Activated CD8-positive, alpha-beta T cell treated with anti-CD3 and anti-CD28 coated beads for 36 hours (primary cell): ENCODE data around the gene CYS1. TPM values are rescaled to one million over a fixed set of nuclear protein-coding genes. Genes with fewer than 3 reads are reported as not detected.
A peak's percentile ranks its signal among the peaks of the same experiment; 100 is the strongest.

Source experiments
- ATAC-seq: fragments of 200-7000 bp; cut with Tn5 transposase; one replicate; pipeline ENCODE4 v1.10.0; 2021; ENCODE audit warnings: mild to moderate bottlenecking, moderate library complexity
- CTCF ChIA-PET: fragments of 350-600 bp; sonication (Branson Sonifier 250); formaldehyde crosslinking; loops from one replicate; lab custom pipeline; 2021; ENCODE audit warnings: antibody characterized with exemption; lab: Charles Lee
- POLR2A ChIA-PET: fragments of 350-600 bp; sonication (Branson Sonifier 250); formaldehyde crosslinking; loops from one replicate; lab custom pipeline; 2021; ENCODE audit warnings: antibody characterized with exemption; lab: Charles Lee
- DNase-seq: peaks from one replicate; pipeline ENCODE4 v3.0.0-alpha.2; 2020
- H3K27ac Mint-ChIP-seq: one replicate; pipeline ENCODE4 v1.8.0; 2021; ENCODE audit warnings: mild to moderate bottlenecking, mixed read lengths
- H3K27me3 Mint-ChIP-seq: one replicate; pipeline ENCODE4 v1.8.0; 2021; ENCODE audit warnings: mixed read lengths
- H3K36me3 Mint-ChIP-seq: one replicate; pipeline ENCODE4 v1.8.0; 2021; ENCODE audit warnings: low read depth, mixed read lengths
- H3K4me1 Mint-ChIP-seq: one replicate; pipeline ENCODE4 v1.8.0; 2021; ENCODE audit warnings: low read depth, mixed read lengths
- H3K4me3 Mint-ChIP-seq: one replicate; pipeline ENCODE4 v1.8.0; 2021; ENCODE audit warnings: mild to moderate bottlenecking, moderate library complexity, mixed read lengths
- H3K9me3 Mint-ChIP-seq: one replicate; pipeline ENCODE4 v1.8.0; 2021; ENCODE audit warnings: mixed read lengths
- CTCF ChIP-seq: fragments of 200-600 bp; IDR thresholded peaks from one replicate; pipeline ENCODE4 v1.8.0; 2022; ENCODE audit warnings: antibody characterized with exemption, mild to moderate bottlenecking
- intact Hi-C: fragments of 100-400 bp; cut with micrococcal nuclease; formaldehyde crosslinking; loops from one replicate; pipeline ENCODE4 v1.10.0; 2022
- total RNA-seq, 2 experiments: library from RNA; stranded (reverse); gene quantifications; one replicate each; pipeline ENCODE4 v1.2.3, GENCODE V29; 2021

The CYS1 gene
- total RNA-seq, 2 experiments from 2014 or later = 0.11 to 0.32 TPM

- H3K27me3 Mint-ChIP-seq = peaks cover 69% of the 10 kb centered on the region
These were observed 509 bp upstream of the CYS1 start for GRCh38 chr2:10080536-10081304.

GRCh38 chr2:10079266-10079869 lies 843 bp downstream of the CYS1 start:
- Mint-ChIP-seq H3K27me3 (peaks cover 67% of the 10 kb centered on the region), H3K27ac (no peak overlapping the region), H3K9me3 (no peaks in the 10 kb centered on the region), H3K36me3 (no peaks in the 10 kb centered on the region), H3K4me3 (peak overlapping the region; percentile 66), H3K4me1 (peaks cover 24% of the 10 kb centered on the region)
- ATAC-seq (peak; percentile 26), DNase-seq (peak; percentile 26)
- intact Hi-C loops = no loop called here
- POLR2A ChIA-PET = interaction anchor here (0.7 to 1.2 kb wide), 2 partner anchors 30 to 44 kb away, joined by 3 to 4 read pairs; partner anchors contain the start of gene RRM2
- TF ChIP-seq CTCF = no peak
- CTCF ChIA-PET = interaction anchor here (0.9 to 2.2 kb wide), 7 partner anchors 11 to 356 kb away, joined by 3 to 15 read pairs (median 4); no protein-coding TSS in a partner anchor

More at GRCh38 chr2:10080536-10081304, 509 bp upstream of the CYS1 start:
- ATAC-seq (peak; percentile 52), DNase-seq (peak; percentile 46)
- intact Hi-C loops = loop anchor here (5.0 kb wide), 1 partner anchor 42 kb away; the partner anchor contains the start of gene RRM2
- H3K36me3 Mint-ChIP-seq = no peaks in the 10 kb centered on the region
- no peak for TF ChIP-seq CTCF
- CTCF ChIA-PET = interaction anchor here (2.8 to 3.7 kb wide), 2 partner anchors 9 to 12 kb away, joined by 8 to 34 read pairs; no protein-coding TSS in a partner anchor
- H3K4me1 Mint-ChIP-seq = peaks cover 26% of the 10 kb centered on the region
- POLR2A ChIA-PET = interaction anchor here (0.7 to 1.3 kb wide), 3 partner anchors 9 to 631 kb away, joined by 3 to 4 read pairs (median 3); no protein-coding TSS in a partner anchor
- no peaks in the 10 kb centered on the region for H3K9me3 Mint-ChIP-seq
- no peak overlapping the region for H3K27ac Mint-ChIP-seq
- H3K4me3 Mint-ChIP-seq = peak overlapping the region; percentile 60

GRCh38 chr2:10078704-10079265 lies 1.4 kb downstream of the CYS1 start:
- intact Hi-C loops = no loop called here
- Mint-ChIP-seq H3K4me3 (peak overlapping the region; percentile 66), H3K27me3 (peaks cover 66% of the 10 kb centered on the region), H3K27ac (no peak overlapping the region), H3K4me1 (peaks cover 18% of the 10 kb centered on the region), H3K36me3 (no peaks in the 10 kb centered on the region), H3K9me3 (no peaks in the 10 kb centered on the region)
- ChIA-PET CTCF (interaction anchor here (0.9 to 2.2 kb wide), 7 partner anchors 12 to 356 kb away, joined by 3 to 15 read pairs (median 4); no protein-coding TSS in a partner anchor), POLR2A (interaction anchor here (0.7 to 1.2 kb wide), 2 partner anchors 30 to 44 kb away, joined by 3 to 4 read pairs; partner anchors contain the start of gene RRM2)
- no peak for DNase-seq
- ATAC-seq = no peak
- TF ChIP-seq CTCF = no peak

GRCh38 chr2:10078001-10078400 lies 2.2 kb downstream of the CYS1 start:
- no peak for TF ChIP-seq CTCF
- H3K27me3 Mint-ChIP-seq = peaks cover 62% of the 10 kb centered on the region
- H3K4me1 Mint-ChIP-seq = peaks cover 12% of the 10 kb centered on the region
- H3K27ac Mint-ChIP-seq = no peak overlapping the region
- no peak for ATAC-seq
- ChIA-PET POLR2A (no interaction called here), CTCF (interaction anchor here (2.2 to 12.0 kb wide), 3 partner anchors 19 to 357 kb away, joined by 9 to 178 read pairs (median 15); no protein-coding TSS in a partner anchor)
- no peak for DNase-seq
- no peaks in the 10 kb centered on the region for H3K9me3 Mint-ChIP-seq
- no peaks in the 10 kb centered on the region for H3K36me3 Mint-ChIP-seq
- intact Hi-C loops = no loop called here
- H3K4me3 Mint-ChIP-seq = no peak overlapping the region
